Glutamatergic neuron (in vitro differentiated cells): ENCODE results near the gene TICAM1. TPM values are rescaled to one million over a fixed set of nuclear protein-coding genes. Genes with fewer than 3 reads are reported as not detected.
"Not testable (repeated sequence)": the region's sequence is repeated elsewhere in the genome, so short reads cannot be mapped to it uniquely, and the experiment has no call there.

Experiments
- DNase-seq: peaks from one replicate; pipeline ENCODE4 v3.0.0; 2022
- H3K27ac Mint-ChIP-seq: one replicate; pipeline ENCODE4 v1.8.0; 2020; ENCODE audit warnings: mild to moderate bottlenecking, mixed read lengths, inconsistent platforms; ENCODE audit not compliant: unreplicated experiment
- H3K27me3 Mint-ChIP-seq: one replicate; pipeline ENCODE4 v1.8.0; 2020; ENCODE audit warnings: mild to moderate bottlenecking, moderate library complexity, mixed read lengths, inconsistent platforms; ENCODE audit not compliant: unreplicated experiment
- H3K36me3 Mint-ChIP-seq: one replicate; pipeline ENCODE4 v1.8.0; 2020; ENCODE audit warnings: mild to moderate bottlenecking, mixed read lengths, inconsistent platforms; ENCODE audit not compliant: unreplicated experiment
- H3K4me1 Mint-ChIP-seq: one replicate; pipeline ENCODE4 v1.8.0; 2020; ENCODE audit warnings: mild to moderate bottlenecking, low read depth, mixed read lengths, inconsistent platforms; ENCODE audit not compliant: unreplicated experiment
- H3K4me3 Mint-ChIP-seq: one replicate; pipeline ENCODE4 v1.8.0; 2020; ENCODE audit warnings: mild to moderate bottlenecking, mixed read lengths, inconsistent platforms; ENCODE audit not compliant: unreplicated experiment
- H3K9me3 Mint-ChIP-seq: one replicate; pipeline ENCODE4 v1.8.0; 2020; ENCODE audit warnings: mild to moderate bottlenecking, moderate library complexity, mixed read lengths, inconsistent platforms; ENCODE audit not compliant: unreplicated experiment
- total RNA-seq: library from RNA; stranded (reverse); fragmentation: NEBNext Ultra II Directional; extraction: Animal tissue kit (Norgen Biotek cat#: 25700); gene quantifications from one replicate; pipeline ENCODE4 v1.2.1, GENCODE V29; 2021; ENCODE audit not compliant: unreplicated experiment
- TF ChIP-seq, protein P1 (sequence below): fragments of 200-600 bp; sonication (generic); IDR thresholded peaks from one replicate; pipeline ENCODE4 v1.5.0; 2021; ENCODE audit not compliant: partially characterized antibody, unreplicated experiment

Gene TICAM1
- total RNA-seq, 1 donor from 2014 or later = not detected

DNA sequence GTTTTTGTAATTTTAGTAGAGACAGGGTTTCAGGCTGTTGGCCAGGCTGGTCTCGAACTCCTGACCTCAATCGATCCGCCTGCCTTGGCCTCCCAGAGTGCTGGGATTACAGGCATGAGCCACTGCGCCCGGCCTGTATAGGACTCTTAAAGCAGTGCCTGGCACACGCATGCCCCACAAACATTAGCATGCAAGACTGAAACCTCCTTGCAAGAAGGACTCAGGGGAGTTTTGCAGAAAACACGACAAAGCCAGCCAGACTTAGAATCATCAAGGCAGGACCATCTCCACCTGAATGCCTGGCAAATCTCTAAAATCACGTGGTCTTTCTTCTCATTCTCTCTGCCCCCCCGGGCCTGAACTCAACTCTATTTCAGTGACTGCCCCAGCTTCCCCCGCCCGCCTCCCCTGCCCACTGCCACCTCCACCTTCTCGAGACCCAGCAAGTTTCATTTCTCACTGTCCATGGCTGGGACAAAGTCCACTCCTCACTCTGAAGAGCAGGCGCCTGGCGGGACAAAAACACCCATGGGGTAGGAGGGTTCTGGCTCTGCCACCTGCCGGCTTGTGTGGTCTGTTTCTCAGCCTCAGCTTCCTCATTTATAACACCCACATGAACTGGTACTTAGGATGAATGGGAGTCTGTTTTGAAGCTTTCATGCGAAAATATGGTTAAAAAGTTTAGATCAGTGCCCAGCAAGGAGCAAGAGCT, 2.4 kb downstream of the TICAM1 start:
- Mint-ChIP-seq H3K9me3 (peaks cover 3% of the 10 kb centered on the region), H3K36me3 (peaks cover 4% of the 10 kb centered on the region), H3K27ac (no peak overlapping the region), H3K27me3 (peaks cover 5% of the 10 kb centered on the region), H3K4me3 (no peak overlapping the region), H3K4me1 (no peaks in the 10 kb centered on the region)
- DNase-seq = no peak
- TF ChIP-seq, protein P1, sequence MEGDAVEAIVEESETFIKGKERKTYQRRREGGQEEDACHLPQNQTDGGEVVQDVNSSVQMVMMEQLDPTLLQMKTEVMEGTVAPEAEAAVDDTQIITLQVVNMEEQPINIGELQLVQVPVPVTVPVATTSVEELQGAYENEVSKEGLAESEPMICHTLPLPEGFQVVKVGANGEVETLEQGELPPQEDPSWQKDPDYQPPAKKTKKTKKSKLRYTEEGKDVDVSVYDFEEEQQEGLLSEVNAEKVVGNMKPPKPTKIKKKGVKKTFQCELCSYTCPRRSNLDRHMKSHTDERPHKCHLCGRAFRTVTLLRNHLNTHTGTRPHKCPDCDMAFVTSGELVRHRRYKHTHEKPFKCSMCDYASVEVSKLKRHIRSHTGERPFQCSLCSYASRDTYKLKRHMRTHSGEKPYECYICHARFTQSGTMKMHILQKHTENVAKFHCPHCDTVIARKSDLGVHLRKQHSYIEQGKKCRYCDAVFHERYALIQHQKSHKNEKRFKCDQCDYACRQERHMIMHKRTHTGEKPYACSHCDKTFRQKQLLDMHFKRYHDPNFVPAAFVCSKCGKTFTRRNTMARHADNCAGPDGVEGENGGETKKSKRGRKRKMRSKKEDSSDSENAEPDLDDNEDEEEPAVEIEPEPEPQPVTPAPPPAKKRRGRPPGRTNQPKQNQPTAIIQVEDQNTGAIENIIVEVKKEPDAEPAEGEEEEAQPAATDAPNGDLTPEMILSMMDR = no peak

DNA sequence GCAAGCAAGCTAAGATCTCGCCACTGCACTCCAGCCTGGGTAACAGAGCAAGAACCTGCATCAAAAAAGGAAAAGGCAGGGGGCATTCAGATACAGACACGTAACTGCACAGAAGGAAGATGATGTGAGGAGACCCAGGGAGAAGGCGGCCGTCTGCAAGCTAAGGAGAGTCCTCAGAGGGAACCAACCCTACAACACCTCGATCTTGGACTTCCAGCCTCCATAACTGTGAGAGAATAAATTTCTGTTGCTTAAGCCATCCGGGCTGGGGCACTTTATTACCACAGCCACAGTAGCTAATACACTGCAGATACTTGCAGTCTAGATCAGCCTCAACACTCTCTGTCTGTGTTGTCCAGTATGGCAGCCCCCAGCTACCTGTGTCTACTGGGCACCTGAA, 7.9 kb downstream of the TICAM1 start:
- no peak overlapping the region for H3K4me3 Mint-ChIP-seq
- H3K9me3 Mint-ChIP-seq = peaks cover under 1% of the 10 kb centered on the region
- H3K4me1 Mint-ChIP-seq = no peaks in the 10 kb centered on the region
- TF ChIP-seq, protein P1 = no peak
- H3K27me3 Mint-ChIP-seq = peaks cover 1% of the 10 kb centered on the region
- no peaks in the 10 kb centered on the region for H3K36me3 Mint-ChIP-seq
- no peak for DNase-seq
- no peak overlapping the region for H3K27ac Mint-ChIP-seq

DNA sequence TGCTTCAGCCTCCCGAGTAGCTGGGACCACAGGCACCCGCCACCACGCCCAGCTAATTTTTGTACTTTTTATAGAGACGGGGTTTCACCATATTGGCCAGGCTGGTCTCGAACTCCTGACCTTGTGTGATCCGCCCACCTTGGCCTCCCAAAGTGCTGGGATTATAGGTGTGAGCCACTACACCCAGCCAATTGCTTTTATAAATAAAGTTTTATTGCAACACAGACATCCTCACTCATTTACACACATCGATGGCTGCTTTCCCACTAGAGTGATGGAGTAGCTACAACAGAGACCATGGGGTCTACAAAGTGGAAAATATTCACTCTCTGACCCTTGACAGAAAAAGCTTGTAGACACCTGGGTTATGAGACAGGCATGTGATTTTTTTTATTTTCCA, 9.2 kb downstream of the TICAM1 start:
- not testable (repeated sequence) for DNase-seq, H3K4me3 Mint-ChIP-seq, H3K27ac Mint-ChIP-seq, H3K4me1 Mint-ChIP-seq, H3K27me3 Mint-ChIP-seq, H3K9me3 Mint-ChIP-seq, H3K36me3 Mint-ChIP-seq

DNA sequence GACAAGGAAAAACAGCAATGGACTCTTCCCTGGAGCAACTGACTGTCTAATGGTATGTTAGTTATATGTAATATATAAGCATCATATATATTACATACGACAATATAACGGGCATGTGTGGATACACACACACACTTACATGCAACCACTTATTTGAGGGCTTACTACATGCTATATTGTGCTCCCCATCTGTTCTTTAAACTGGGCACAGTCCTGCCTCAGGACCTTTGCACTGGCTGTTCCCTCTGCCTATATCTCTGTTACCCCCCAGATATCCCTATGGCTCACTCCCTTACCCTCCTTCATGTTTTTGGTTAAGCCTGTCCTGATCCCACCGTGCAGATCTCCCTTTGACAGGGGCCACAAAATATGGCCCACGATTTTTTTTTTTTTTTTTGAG, 10.2 kb downstream of the TICAM1 start:
- Mint-ChIP-seq H3K9me3 (peaks cover 2% of the 10 kb centered on the region), H3K27me3 (peaks cover 1% of the 10 kb centered on the region), H3K4me1 (no peaks in the 10 kb centered on the region), H3K36me3 (no peaks in the 10 kb centered on the region), H3K27ac (no peak overlapping the region), H3K4me3 (no peak overlapping the region)
- TF ChIP-seq, protein P1 = no peak
- no peak for DNase-seq

DNA sequence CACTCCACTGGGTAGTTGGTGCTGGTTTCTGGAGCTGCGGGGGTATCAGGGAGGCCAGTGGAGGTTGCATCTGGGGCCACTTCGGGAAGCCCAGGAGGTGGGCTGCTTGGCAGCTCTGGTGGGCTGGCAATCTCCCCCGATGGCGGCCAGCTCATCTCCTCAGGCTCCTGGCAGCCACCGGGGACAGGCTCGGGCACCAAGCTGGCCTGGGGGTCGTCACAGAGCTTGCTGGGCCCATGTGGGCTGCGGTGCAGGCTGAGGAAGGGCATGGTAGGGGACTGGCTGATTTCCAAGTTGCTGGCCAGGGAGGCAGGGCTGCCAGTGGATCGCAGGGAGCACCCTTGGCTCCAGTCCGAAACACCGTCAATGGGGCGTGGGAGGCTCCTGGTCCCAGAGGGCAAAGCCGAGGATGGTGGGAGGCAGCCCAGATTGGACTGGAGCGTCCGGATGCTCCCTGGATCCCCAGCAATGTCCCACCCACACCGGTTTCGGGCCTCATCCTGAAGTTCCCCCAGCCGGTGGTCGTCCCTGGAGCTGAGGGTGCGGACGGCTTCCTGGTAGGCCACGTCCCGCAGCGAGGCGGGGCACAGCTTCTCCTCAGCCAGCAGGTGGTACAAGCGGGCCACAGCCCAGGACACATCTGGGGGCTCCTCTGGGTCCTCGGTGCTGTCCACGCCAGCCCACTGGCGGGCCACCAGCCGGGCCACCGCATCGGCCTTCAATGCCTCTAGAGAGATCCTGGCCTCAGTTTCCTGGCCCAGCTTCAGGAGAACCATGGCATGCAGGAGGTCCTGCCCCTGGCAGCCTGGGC, 13.8 kb downstream of the TICAM1 start:
- H3K9me3 Mint-ChIP-seq = peaks cover 4% of the 10 kb centered on the region

More for the DNA sequence above, 13.8 kb downstream of the TICAM1 start:
- TF ChIP-seq, protein P1 = no peak
- no peak for DNase-seq
- no peaks in the 10 kb centered on the region for H3K4me1 Mint-ChIP-seq
- H3K27me3 Mint-ChIP-seq = peaks cover 9% of the 10 kb centered on the region
- H3K27ac Mint-ChIP-seq = no peak overlapping the region
- no peaks in the 10 kb centered on the region for H3K36me3 Mint-ChIP-seq
- no peak overlapping the region for H3K4me3 Mint-ChIP-seq
